ENCODE results near the gene BMP2K. TPM values are rescaled to one million over a fixed set of nuclear protein-coding genes. Genes with fewer than 3 reads are reported as not detected.

The BMP2K gene
- total and polyA plus RNA-seq, 4 donors: 4.4 to 138 (median 19.3) TPM

DNA sequence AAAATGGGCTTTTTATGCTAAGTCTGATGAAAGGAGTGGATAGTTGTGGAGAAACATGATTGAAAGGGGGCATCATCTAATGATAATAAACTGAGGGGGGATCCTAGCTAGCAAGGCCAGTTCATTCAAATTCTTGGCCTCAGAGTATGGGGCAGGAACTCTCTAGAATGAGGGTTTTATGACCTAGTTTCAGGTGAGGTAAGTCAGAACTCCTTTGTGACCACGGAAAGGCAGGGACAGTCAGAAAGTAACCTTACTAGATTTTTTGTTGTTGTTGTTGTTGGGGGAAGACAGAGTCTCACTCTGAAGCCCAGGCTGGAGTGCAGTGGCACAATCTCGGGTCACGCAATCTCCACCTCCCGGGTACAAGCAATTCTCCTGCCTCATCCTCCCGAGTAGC, 164.6 kb downstream of the BMP2K start:
- H3K4me3 ChIP-seq (ENCODE audit: low read depth in 1 of 3, low read length in 3 of 3): no peak overlapping the region
- no peaks in the 10 kb centered on the region for H3K36me3 ChIP-seq (ENCODE audit: control insufficient read depth in 4 of 4, insufficient read depth in 3 of 4, low read depth in 1 of 4, low read length in 3 of 4)
- H3K9me3 ChIP-seq (ENCODE audit: control insufficient read depth in 4 of 4, low read length in 3 of 4): no peaks in the 10 kb centered on the region
- TF ChIP-seq GABPA (IDR thresholded peaks at IDR 0.05 in 1 of 2, conservative IDR thresholded peaks at IDR 0.05 in 1 of 2): no peak
- peaks cover 0 to 4% (median 0%) of the 10 kb centered on the region in 4 donors for H3K27me3 ChIP-seq (ENCODE audit: control insufficient read depth in 4 of 4, insufficient read depth in 4 of 4, low read length in 3 of 4)
- H3K4me1 ChIP-seq (ENCODE audit: control insufficient read depth in 4 of 4, insufficient read depth in 4 of 4, low read length in 3 of 4): peaks cover 0 to 10% (median 5%) of the 10 kb centered on the region in 4 donors
- H3K9ac ChIP-seq (ENCODE audit: low read depth in 1 of 2, low read length in 2 of 2): no peak overlapping the region
- no peak for DNase-seq (ENCODE audit: low spot score)
- no peak overlapping the region for H3K27ac ChIP-seq (ENCODE audit: low read depth in 1 of 2, low read length in 2 of 2)
- 96% methylated on average over 5 of the region's 5 CpGs for whole genome bisulfite sequencing

DNA sequence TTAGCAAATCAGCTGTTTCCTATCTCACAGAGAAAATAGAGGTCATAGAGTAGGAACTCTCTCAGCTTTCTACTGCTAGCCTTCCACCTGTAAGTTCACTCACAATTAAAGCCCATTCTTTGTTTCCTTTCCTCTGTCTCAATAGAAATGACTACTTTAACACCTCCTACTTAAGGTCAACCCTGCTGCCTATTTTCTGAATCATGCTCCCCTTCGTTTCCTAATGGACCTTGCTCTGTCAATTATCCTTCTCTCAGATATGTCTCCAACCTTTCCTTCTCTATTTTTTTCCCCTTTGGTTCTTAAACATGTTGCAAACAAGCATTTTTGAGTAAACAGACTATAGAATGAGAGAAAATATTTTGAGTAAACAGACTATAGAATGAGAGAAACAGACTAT, 168.2 kb downstream of the BMP2K start:
- 32% methylated on average over 1 of the region's 1 CpG for WGBS
- no peak for DNase-seq (ENCODE audit: low spot score)
- H3K4me1 ChIP-seq (ENCODE audit: control insufficient read depth in 4 of 4, insufficient read depth in 4 of 4, low read length in 3 of 4): peaks cover 0 to 4% (median 1%) of the 10 kb centered on the region in 4 donors

More for the DNA sequence above, 168.2 kb downstream of the BMP2K start:
- Histone ChIP-seq H3K9ac (ENCODE audit: low read depth in 1 of 2, low read length in 2 of 2) (no peak overlapping the region), H3K36me3 (ENCODE audit: control insufficient read depth in 4 of 4, insufficient read depth in 3 of 4, low read depth in 1 of 4, low read length in 3 of 4) (no peaks in the 10 kb centered on the region), H3K27ac (ENCODE audit: low read depth in 1 of 2, low read length in 2 of 2) (no peak overlapping the region), H3K9me3 (ENCODE audit: control insufficient read depth in 4 of 4, low read length in 3 of 4) (peaks cover 0 to 2% (median 0%) of the 10 kb centered on the region in 4 donors), H3K27me3 (ENCODE audit: control insufficient read depth in 4 of 4, insufficient read depth in 4 of 4, low read length in 3 of 4) (peaks cover 0 to 4% (median 0%) of the 10 kb centered on the region in 4 donors), H3K4me3 (ENCODE audit: low read depth in 1 of 3, low read length in 3 of 3) (no peak overlapping the region)
- TF ChIP-seq JUND (IDR thresholded peaks at IDR 0.05) (no peak), YY1 (IDR thresholded peaks at IDR 0.05) (no peak), HNF4G (IDR thresholded peaks at IDR 0.05) (no peak), TAF1 (conservative IDR thresholded peaks at IDR 0.05) (no peak), HNF4A (conservative IDR thresholded peaks at IDR 0.05) (no peak), FOXA2 (IDR thresholded peaks at IDR 0.05) (no peak), GABPA (IDR thresholded peaks at IDR 0.05 in 1 of 2, conservative IDR thresholded peaks at IDR 0.05 in 1 of 2) (no peak), RXRA (IDR thresholded peaks at IDR 0.05) (no peak), NR2F2 (IDR thresholded peaks at IDR 0.05) (no peak), EGR1 (IDR thresholded peaks at IDR 0.05; ENCODE audit: low read depth in 2 of 2) (no peak), RAD21 (IDR thresholded peaks at IDR 0.05) (no peak), FOXA1 (IDR thresholded peaks at IDR 0.05) (no peak), SP1 (IDR thresholded peaks at IDR 0.05) (no peak)
- TF ChIP-seq, protein P1, sequence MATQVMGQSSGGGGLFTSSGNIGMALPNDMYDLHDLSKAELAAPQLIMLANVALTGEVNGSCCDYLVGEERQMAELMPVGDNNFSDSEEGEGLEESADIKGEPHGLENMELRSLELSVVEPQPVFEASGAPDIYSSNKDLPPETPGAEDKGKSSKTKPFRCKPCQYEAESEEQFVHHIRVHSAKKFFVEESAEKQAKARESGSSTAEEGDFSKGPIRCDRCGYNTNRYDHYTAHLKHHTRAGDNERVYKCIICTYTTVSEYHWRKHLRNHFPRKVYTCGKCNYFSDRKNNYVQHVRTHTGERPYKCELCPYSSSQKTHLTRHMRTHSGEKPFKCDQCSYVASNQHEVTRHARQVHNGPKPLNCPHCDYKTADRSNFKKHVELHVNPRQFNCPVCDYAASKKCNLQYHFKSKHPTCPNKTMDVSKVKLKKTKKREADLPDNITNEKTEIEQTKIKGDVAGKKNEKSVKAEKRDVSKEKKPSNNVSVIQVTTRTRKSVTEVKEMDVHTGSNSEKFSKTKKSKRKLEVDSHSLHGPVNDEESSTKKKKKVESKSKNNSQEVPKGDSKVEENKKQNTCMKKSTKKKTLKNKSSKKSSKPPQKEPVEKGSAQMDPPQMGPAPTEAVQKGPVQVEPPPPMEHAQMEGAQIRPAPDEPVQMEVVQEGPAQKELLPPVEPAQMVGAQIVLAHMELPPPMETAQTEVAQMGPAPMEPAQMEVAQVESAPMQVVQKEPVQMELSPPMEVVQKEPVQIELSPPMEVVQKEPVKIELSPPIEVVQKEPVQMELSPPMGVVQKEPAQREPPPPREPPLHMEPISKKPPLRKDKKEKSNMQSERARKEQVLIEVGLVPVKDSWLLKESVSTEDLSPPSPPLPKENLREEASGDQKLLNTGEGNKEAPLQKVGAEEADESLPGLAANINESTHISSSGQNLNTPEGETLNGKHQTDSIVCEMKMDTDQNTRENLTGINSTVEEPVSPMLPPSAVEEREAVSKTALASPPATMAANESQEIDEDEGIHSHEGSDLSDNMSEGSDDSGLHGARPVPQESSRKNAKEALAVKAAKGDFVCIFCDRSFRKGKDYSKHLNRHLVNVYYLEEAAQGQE (IDR thresholded peaks at IDR 0.05): no peak
- TF ChIP-seq, protein P2, sequence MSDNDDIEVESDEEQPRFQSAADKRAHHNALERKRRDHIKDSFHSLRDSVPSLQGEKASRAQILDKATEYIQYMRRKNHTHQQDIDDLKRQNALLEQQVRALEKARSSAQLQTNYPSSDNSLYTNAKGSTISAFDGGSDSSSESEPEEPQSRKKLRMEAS (IDR thresholded peaks at IDR 0.05): no peak
- TF ChIP-seq, protein P3, sequence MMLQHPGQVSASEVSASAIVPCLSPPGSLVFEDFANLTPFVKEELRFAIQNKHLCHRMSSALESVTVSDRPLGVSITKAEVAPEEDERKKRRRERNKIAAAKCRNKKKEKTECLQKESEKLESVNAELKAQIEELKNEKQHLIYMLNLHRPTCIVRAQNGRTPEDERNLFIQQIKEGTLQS (IDR thresholded peaks at IDR 0.05): no peak
- TF ChIP-seq, protein P4, sequence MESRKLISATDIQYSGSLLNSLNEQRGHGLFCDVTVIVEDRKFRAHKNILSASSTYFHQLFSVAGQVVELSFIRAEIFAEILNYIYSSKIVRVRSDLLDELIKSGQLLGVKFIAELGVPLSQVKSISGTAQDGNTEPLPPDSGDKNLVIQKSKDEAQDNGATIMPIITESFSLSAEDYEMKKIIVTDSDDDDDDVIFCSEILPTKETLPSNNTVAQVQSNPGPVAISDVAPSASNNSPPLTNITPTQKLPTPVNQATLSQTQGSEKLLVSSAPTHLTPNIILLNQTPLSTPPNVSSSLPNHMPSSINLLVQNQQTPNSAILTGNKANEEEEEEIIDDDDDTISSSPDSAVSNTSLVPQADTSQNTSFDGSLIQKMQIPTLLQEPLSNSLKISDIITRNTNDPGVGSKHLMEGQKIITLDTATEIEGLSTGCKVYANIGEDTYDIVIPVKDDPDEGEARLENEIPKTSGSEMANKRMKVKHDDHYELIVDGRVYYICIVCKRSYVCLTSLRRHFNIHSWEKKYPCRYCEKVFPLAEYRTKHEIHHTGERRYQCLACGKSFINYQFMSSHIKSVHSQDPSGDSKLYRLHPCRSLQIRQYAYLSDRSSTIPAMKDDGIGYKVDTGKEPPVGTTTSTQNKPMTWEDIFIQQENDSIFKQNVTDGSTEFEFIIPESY (IDR thresholded peaks at IDR 0.05): no peak
- TF ChIP-seq, protein P5, sequence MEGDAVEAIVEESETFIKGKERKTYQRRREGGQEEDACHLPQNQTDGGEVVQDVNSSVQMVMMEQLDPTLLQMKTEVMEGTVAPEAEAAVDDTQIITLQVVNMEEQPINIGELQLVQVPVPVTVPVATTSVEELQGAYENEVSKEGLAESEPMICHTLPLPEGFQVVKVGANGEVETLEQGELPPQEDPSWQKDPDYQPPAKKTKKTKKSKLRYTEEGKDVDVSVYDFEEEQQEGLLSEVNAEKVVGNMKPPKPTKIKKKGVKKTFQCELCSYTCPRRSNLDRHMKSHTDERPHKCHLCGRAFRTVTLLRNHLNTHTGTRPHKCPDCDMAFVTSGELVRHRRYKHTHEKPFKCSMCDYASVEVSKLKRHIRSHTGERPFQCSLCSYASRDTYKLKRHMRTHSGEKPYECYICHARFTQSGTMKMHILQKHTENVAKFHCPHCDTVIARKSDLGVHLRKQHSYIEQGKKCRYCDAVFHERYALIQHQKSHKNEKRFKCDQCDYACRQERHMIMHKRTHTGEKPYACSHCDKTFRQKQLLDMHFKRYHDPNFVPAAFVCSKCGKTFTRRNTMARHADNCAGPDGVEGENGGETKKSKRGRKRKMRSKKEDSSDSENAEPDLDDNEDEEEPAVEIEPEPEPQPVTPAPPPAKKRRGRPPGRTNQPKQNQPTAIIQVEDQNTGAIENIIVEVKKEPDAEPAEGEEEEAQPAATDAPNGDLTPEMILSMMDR (IDR thresholded peaks at IDR 0.05; ENCODE audit: low read depth, low read length, missing input control): no peak
